ENCODE data around the gene CELF5. TPM values are rescaled to one million over a fixed set of nuclear protein-coding genes. Genes with fewer than 3 reads are reported as not detected.
"Not testable (repeated sequence)": the region's sequence is repeated elsewhere in the genome, so short reads cannot be mapped to it uniquely, and the experiment has no call there.

CELF5 gene
- total RNA-seq, 1 experiment from 2014 or later: 1.2 TPM

DNA sequence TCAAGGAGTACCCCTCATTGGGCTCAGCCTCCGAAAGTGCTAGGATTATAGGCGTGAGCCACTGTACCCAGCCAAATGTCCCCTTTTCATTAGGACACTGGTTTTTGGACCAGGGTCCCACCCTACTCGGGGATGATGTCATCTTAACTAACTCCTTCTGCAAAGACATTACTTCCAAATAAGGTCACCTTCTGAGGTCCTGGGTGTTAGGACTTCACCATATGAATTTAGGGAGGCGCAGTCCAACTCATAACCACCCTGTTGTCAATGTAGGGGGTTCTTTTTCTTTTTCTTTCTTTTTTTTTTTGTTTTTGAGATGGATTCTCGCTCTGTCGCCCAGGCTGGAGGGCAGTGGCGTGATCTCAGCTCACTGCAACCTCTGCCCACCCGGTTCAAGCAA lies 109.2 kb downstream of the CELF5 start:
- in situ Hi-C loops (cut with HindIII; ENCODE audit: low pct_unique_long_range_greater_than_20kb, low sequenced_read_pairs): no loop called here
- H3K9me3 ChIP-seq (ENCODE audit: control insufficient read depth, insufficient read depth, low read depth, low read length): no peaks in the 10 kb centered on the region
- CTCF ChIA-PET: interaction anchor here (0.7 kb wide), 1 partner anchor 96 kb away, joined by 3 read pairs; no protein-coding TSS in a partner anchor
- H3K36me3 ChIP-seq (ENCODE audit: control insufficient read depth, insufficient read depth, low read length): no peaks in the 10 kb centered on the region
- peaks cover 35% of the 10 kb centered on the region for H3K4me1 ChIP-seq (ENCODE audit: control insufficient read depth, insufficient read depth, low read length)
- H3K4me3 ChIP-seq (ENCODE audit: low read depth in 2 of 2, low read length in 2 of 2): no peak overlapping the region
- H3K27ac ChIP-seq (ENCODE audit: low read length): peak overlapping the region; percentile 39; the same call in 1 of the 2 replicates
- intact Hi-C loops (cut with micrococcal nuclease; ENCODE audit: unreplicated experiment): no loop called here
- POLR2A ChIA-PET: no interaction called here
- TF ChIP-seq, protein P1, sequence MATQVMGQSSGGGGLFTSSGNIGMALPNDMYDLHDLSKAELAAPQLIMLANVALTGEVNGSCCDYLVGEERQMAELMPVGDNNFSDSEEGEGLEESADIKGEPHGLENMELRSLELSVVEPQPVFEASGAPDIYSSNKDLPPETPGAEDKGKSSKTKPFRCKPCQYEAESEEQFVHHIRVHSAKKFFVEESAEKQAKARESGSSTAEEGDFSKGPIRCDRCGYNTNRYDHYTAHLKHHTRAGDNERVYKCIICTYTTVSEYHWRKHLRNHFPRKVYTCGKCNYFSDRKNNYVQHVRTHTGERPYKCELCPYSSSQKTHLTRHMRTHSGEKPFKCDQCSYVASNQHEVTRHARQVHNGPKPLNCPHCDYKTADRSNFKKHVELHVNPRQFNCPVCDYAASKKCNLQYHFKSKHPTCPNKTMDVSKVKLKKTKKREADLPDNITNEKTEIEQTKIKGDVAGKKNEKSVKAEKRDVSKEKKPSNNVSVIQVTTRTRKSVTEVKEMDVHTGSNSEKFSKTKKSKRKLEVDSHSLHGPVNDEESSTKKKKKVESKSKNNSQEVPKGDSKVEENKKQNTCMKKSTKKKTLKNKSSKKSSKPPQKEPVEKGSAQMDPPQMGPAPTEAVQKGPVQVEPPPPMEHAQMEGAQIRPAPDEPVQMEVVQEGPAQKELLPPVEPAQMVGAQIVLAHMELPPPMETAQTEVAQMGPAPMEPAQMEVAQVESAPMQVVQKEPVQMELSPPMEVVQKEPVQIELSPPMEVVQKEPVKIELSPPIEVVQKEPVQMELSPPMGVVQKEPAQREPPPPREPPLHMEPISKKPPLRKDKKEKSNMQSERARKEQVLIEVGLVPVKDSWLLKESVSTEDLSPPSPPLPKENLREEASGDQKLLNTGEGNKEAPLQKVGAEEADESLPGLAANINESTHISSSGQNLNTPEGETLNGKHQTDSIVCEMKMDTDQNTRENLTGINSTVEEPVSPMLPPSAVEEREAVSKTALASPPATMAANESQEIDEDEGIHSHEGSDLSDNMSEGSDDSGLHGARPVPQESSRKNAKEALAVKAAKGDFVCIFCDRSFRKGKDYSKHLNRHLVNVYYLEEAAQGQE (IDR thresholded peaks at IDR 0.05; ENCODE audit: insufficient read depth in 1 of 2, low read depth in 2 of 2, low read length in 1 of 2): no peak
- TF ChIP-seq TCF7L2 (IDR thresholded peaks at IDR 0.05; ENCODE audit: low read depth, low read length): no peak
- no peaks in the 10 kb centered on the region for H3K27me3 ChIP-seq (ENCODE audit: control insufficient read depth, insufficient read depth, low read length)
- DNase-seq (ENCODE audit: low read depth, low spot score) (no peak), ATAC-seq (no peak)
- no TSS peak for BruUV-seq (replicated peaks)

DNA sequence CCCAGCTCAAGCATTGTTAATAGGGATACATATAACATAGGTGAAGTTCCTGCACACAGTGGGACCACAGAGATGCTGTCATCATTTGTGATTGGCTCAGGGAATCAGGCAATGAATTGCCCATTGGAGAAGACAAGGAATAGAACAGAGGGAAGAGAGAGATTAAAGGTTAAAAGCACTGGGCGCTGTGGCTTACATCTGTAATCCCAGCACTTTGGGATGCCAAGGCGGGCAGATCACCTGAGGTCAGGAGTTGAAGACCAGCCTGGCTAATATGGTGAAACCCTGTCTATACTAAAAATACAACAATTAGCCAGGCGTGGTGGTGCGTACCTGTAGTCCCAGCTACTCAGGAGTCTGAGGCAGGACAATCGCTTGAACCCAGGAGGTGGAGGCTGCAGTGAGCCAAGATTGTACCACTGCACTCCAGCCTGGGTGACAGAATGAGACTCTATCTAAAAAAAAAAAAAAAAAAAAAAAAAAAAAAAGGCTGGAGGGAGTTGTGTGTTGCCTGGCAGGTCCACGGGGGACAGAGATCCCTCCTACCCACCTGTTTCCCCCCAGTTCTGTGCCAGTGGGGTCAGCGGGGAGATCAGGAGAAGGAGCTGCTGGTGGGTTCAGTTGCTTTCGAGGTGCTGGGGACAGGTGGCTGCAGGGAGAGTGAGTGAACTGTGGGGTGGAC lies 110.4 kb downstream of the CELF5 start:
- in situ Hi-C loops (cut with HindIII; ENCODE audit: low pct_unique_long_range_greater_than_20kb, low sequenced_read_pairs); POLR2A ChIA-PET; BruUV-seq (replicated peaks); H3K4me3 ChIP-seq (ENCODE audit: low read depth in 2 of 2, low read length in 2 of 2); H3K27me3 ChIP-seq (ENCODE audit: control insufficient read depth, insufficient read depth, low read length); CTCF ChIA-PET; DNase-seq (ENCODE audit: low read depth, low spot score); intact Hi-C loops (cut with micrococcal nuclease; ENCODE audit: unreplicated experiment); H3K9me3 ChIP-seq (ENCODE audit: control insufficient read depth, insufficient read depth, low read depth, low read length); H3K36me3 ChIP-seq (ENCODE audit: control insufficient read depth, insufficient read depth, low read length): not testable (repeated sequence)
- Histone ChIP-seq H3K27ac (ENCODE audit: low read length) (peak overlapping the region; percentile 92), H3K4me1 (ENCODE audit: control insufficient read depth, insufficient read depth, low read length) (peaks cover 38% of the 10 kb centered on the region)
- ATAC-seq: peak; percentile 2; the same call in 1 of the 2 replicates

DNA sequence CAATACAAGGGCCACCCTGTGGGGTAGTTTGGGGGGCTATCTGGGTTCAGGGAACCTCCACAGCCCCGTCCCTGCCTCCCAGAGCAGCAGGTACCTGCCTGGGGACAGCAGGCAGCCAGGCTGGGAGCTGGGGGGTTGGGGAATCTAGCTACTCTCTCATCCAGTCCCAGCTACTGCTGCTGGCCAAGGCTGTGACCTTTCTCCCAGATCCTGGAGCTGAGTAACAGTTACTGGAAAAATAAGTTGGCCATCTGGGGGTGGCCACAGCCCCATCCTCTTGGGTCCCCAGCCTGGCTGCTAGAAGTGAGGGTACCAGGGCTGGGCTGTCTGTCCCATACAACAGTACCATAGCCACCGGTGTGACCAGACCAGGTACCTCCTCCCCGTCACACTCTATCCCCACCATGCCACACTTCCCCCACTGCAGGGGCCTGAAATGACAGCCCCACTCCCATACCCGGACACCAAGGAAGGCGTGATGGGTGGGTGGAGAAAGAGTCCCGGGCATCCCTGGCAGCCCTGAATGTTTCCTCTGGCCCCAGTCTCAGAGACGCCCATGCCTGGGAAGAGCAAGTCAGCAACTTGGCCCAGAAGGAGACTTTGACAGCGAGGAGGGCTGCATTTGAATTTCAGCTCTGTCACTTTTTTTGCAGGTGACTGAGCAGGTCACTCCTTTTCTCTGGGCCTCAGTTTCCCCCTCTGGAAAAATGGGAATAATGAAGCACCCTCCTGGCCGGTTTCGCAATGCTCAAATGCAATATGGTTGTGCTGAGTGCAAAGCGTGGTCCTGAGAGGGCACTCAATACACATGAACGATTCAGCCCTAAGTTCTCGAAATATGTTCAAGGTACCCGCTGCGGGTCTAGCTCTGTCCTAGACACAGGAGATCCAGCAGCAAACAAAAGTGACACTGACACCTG lies 111.2 kb downstream of the CELF5 start:
- TF ChIP-seq, protein P2, sequence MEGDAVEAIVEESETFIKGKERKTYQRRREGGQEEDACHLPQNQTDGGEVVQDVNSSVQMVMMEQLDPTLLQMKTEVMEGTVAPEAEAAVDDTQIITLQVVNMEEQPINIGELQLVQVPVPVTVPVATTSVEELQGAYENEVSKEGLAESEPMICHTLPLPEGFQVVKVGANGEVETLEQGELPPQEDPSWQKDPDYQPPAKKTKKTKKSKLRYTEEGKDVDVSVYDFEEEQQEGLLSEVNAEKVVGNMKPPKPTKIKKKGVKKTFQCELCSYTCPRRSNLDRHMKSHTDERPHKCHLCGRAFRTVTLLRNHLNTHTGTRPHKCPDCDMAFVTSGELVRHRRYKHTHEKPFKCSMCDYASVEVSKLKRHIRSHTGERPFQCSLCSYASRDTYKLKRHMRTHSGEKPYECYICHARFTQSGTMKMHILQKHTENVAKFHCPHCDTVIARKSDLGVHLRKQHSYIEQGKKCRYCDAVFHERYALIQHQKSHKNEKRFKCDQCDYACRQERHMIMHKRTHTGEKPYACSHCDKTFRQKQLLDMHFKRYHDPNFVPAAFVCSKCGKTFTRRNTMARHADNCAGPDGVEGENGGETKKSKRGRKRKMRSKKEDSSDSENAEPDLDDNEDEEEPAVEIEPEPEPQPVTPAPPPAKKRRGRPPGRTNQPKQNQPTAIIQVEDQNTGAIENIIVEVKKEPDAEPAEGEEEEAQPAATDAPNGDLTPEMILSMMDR (IDR thresholded peaks at IDR 0.05): no peak
- TF ChIP-seq, protein P1 (IDR thresholded peaks at IDR 0.05; ENCODE audit: insufficient read depth in 1 of 2, low read depth in 2 of 2, low read length in 1 of 2): no peak
- TF ChIP-seq SIN3A (IDR thresholded peaks at IDR 0.05; ENCODE audit: borderline replicate concordance, insufficient read depth, low read depth, low read length) (no peak), POLR2AphosphoS5 (IDR thresholded peaks at IDR 0.05; ENCODE audit: low read depth, low read length) (no peak), TCF7L2 (IDR thresholded peaks at IDR 0.05; ENCODE audit: low read depth, low read length) (no peak)
- Histone ChIP-seq H3K9me3 (ENCODE audit: control insufficient read depth, insufficient read depth, low read depth, low read length) (no peaks in the 10 kb centered on the region), H3K4me3 (ENCODE audit: low read depth in 2 of 2, low read length in 2 of 2) (0 out of 4 replicates have a peak overlapping the region, but pooled peaks of 1 of the 2 experiments have one; percentile 16), H3K27ac (ENCODE audit: low read length) (peak overlapping the region; percentile 92), H3K27me3 (ENCODE audit: control insufficient read depth, insufficient read depth, low read length) (no peaks in the 10 kb centered on the region), H3K36me3 (ENCODE audit: control insufficient read depth, insufficient read depth, low read length) (no peaks in the 10 kb centered on the region), H3K4me1 (ENCODE audit: control insufficient read depth, insufficient read depth, low read length) (peaks cover 38% of the 10 kb centered on the region)
- DNase-seq (ENCODE audit: low read depth, low spot score) (no peak), ATAC-seq (peak; percentile 62)
- no TSS peak for BruUV-seq (replicated peaks)
- CTCF ChIA-PET: no interaction called here
- intact Hi-C loops (cut with micrococcal nuclease; ENCODE audit: unreplicated experiment): no loop called here
- in situ Hi-C loops (cut with HindIII; ENCODE audit: low pct_unique_long_range_greater_than_20kb, low sequenced_read_pairs): no loop called here
- POLR2A ChIA-PET: no interaction called here
